GM12878 (cell line): ENCODE measurements around the gene NIPAL3. TPM values are rescaled to one million over a fixed set of nuclear protein-coding genes. Genes with fewer than 3 reads are reported as not detected.
A peak's percentile ranks its signal among the peaks of the same experiment; 100 is the strongest.

ENCODE experiments used
- ATAC-seq: fragments of 200-7000 bp; cut with Tn5 transposase; 3 replicates; pipeline ENCODE4 v1.9.1; 2020; ENCODE audit warnings: mild to moderate bottlenecking, moderate library complexity
- BruUV-seq: library from RNA; stranded (reverse); fragments of 400-500 nt; replicated peaks from 2 replicates; lab custom pipeline; 2021; lab: Mats Ljungman, UMichigan
- CTCF ChIA-PET: fragments of 300-600 bp; sonication (Branson Sonifier 250); formaldehyde crosslinking; extraction: SDS; loops from one replicate; lab custom pipeline; 2021; ENCODE audit warnings: inconsistent platforms; lab: Yijun Ruan, JAX
- POLR2A ChIA-PET: fragments of 350-600 bp; formaldehyde crosslinking; extraction: SDS; loops from one replicate; lab custom pipeline; 2021; ENCODE audit warnings: inconsistent platforms; lab: Charles Lee
- RAD21 ChIA-PET: fragments of 300-600 bp; sonication (Branson Sonifier 250); formaldehyde crosslinking; loops from one replicate; lab custom pipeline; 2023; ENCODE audit warnings: antibody characterized with exemption; ENCODE audit not compliant: unreplicated experiment; lab: Charles Lee
- SMC1A ChIA-PET: fragments of 300-600 bp; sonication (Branson Sonifier 250); formaldehyde crosslinking; loops from one replicate; lab custom pipeline; 2023; ENCODE audit not compliant: unreplicated experiment, uncharacterized antibody; lab: Charles Lee
- DNase-seq: peaks from one replicate; pipeline ENCODE4 v3.0.0-alpha.2; 2011; ENCODE audit warnings: low read depth, low spot score
- FAIRE-seq: peaks from 3 replicates; lab custom pipeline; 2011; peaks lifted over from hg19 to GRCh38; lab: Jason Lieb, UNC
- H2AFZ ChIP-seq: 2 replicates; pipeline ENCODE4 v1.6.0; 2011; ENCODE audit warnings: low read depth, low read length, control low read depth; ENCODE audit not compliant: control insufficient read depth
- H3K27ac ChIP-seq: 2 replicates; pipeline ENCODE4 v1.5.1; 2011; ENCODE audit warnings: control low read depth; ENCODE audit not compliant: control insufficient read depth, insufficient read depth
- H3K27me3 ChIP-seq, 2 experiments: replicated peaks in 1 of 2; 2 replicates each; pipeline versions ENCODE4 v1.6.0 to v1.6.1; 2011; ENCODE audit warnings: low read length in 1 of 2; ENCODE audit not compliant: control insufficient read depth in 2 of 2, insufficient read depth in 2 of 2
- H3K36me3 ChIP-seq, 2 experiments: 2 replicates each; pipeline ENCODE4 v1.5.1; 2011; ENCODE audit warnings: low read length in 1 of 2; ENCODE audit not compliant: control insufficient read depth in 2 of 2, insufficient read depth in 2 of 2
- H3K4me1 ChIP-seq: 2 replicates; pipeline ENCODE4 v1.6.1; 2011; ENCODE audit warnings: mild to moderate bottlenecking, low read length, moderate library complexity, mixed read lengths; ENCODE audit not compliant: control insufficient read depth, insufficient read depth
- H3K4me2 ChIP-seq: 2 replicates; pipeline ENCODE4 v1.6.0; 2011; ENCODE audit warnings: control low read depth; ENCODE audit not compliant: control insufficient read depth, insufficient read depth
- H3K4me3 ChIP-seq: fragments of 200-600 bp; sonication (generic); 2 replicates; pipeline ENCODE4 v1.5.1; 2016
- H3K79me2 ChIP-seq: 2 replicates; pipeline ENCODE4 v1.6.0; 2011; ENCODE audit warnings: low read length; ENCODE audit not compliant: control insufficient read depth, insufficient read depth
- H3K9ac ChIP-seq: 2 replicates; pipeline ENCODE4 v1.8.0; 2011; ENCODE audit warnings: low read length, control low read depth, mixed read lengths; ENCODE audit not compliant: control insufficient read depth, insufficient read depth
- H3K9me3 ChIP-seq: replicated peaks from 3 replicates; pipeline ENCODE4 v1.5.1; 2011; ENCODE audit warnings: mild to moderate bottlenecking, low read length; ENCODE audit not compliant: control insufficient read depth, insufficient read depth
- H4K20me1 ChIP-seq: 2 replicates; pipeline ENCODE4 v1.6.0; 2011; ENCODE audit not compliant: control insufficient read depth, insufficient read depth
- CREB1 ChIP-seq: IDR thresholded peaks from 2 replicates; pipeline ENCODE4 v1.6.1; 2012; ENCODE audit warnings: low read depth, mild to moderate bottlenecking, inconsistent platforms
- IRF4 ChIP-seq: IDR thresholded peaks from 2 replicates; pipeline ENCODE4 v1.6.1; 2011; ENCODE audit warnings: low read depth, low read length
- PAX5 ChIP-seq: IDR thresholded peaks from 2 replicates; pipeline ENCODE4 v1.6.1; 2011; ENCODE audit warnings: low read depth, low read length, borderline replicate concordance
- RUNX3 ChIP-seq: IDR thresholded peaks from 2 replicates; pipeline ENCODE4 v1.6.1; 2012; ENCODE audit warnings: low read length, inconsistent platforms
- SMAD5 ChIP-seq: IDR thresholded peaks from 2 replicates; pipeline ENCODE4 v1.6.1; 2016; ENCODE audit warnings: antibody characterized with exemption, low read depth
- WGBS: methylation state at CpG from one replicate; pipeline ENCODE4 v1.1.6; 2016; ENCODE audit warnings: low lambda C conversion rate; ENCODE audit not compliant: insufficient replicate concordance, insufficient coverage; ENCODE audit errors: missing lambda C conversion rate; 5-methylcytosine and 5-hydroxymethylcytosine counted together
- in situ Hi-C: fragments of 300-500 bp; cut with MboI; formaldehyde crosslinking; loops from 9 replicates; pipeline ENCODE4 v1.14.3; 2018; ENCODE audit warnings: mixed read lengths
- intact Hi-C: fragments of 100-400 bp; cut with micrococcal nuclease; formaldehyde crosslinking; loops from one replicate; pipeline ENCODE4 v1.14.2; 2022; ENCODE audit not compliant: unreplicated experiment
- polyA plus RNA-seq, 11 experiments: library from polyadenylated mRNA; depleted of rRNA in 4 of 11; unstranded in 6 of 11; stranded (reverse) in 5 of 11; fragments of >200 nt; fragmentation: Nextera tagmentation in 4 of 11; fragmentation: Illumina TruSeq in 1 of 11; extraction: Ambion mirVana in 4 of 11; extraction: Trizol in 1 of 11; gene quantifications; 1 replicate in 1 of 11; 2 replicates in 10 of 11; pipeline versions ENCODE4 v1.2.1 to v1.2.3, GENCODE V29; 2011 to 2016; ENCODE audit warnings: inconsistent platforms in 2 of 11, missing spikeins in 2 of 11, low read depth in 1 of 11
- total RNA-seq, 4 experiments: library from RNA; depleted of rRNA in 3 of 4; stranded (reverse); fragments of >200 nt in 3 of 4; fragmentation: Illumina TruSeq in 1 of 4; extraction: Trizol in 1 of 4; gene quantifications; 2 replicates each; pipeline versions ENCODE4 v1.2.1 to v1.2.3, GENCODE V29; 2013 to 2021
- TF ChIP-seq, protein P1 (sequence below): IDR thresholded peaks from 2 replicates; pipeline ENCODE4 v1.6.1; 2011; ENCODE audit warnings: mild to moderate bottlenecking, low read depth, low read length, moderate library complexity; ENCODE audit not compliant: insufficient replicate concordance
- TF ChIP-seq, protein P2 (sequence below): IDR thresholded peaks from 2 replicates; pipeline ENCODE4 v1.6.1; 2012; ENCODE audit warnings: low read depth, low read length, improper control_type of control experiment
- TF ChIP-seq, protein P3 (sequence below): fragments of 450-650 bp; IDR thresholded peaks from 2 replicates; pipeline ENCODE4 v1.6.1; 2016; ENCODE audit warnings: mild to moderate bottlenecking

NIPAL3 gene
- total and polyA plus RNA-seq, 10 of the 15 experiments (the other 5 are each of a cell fraction or from before 2014, with no cell fraction given), result 2.1 to 9.4 (median 4.2) TPM

DNA sequence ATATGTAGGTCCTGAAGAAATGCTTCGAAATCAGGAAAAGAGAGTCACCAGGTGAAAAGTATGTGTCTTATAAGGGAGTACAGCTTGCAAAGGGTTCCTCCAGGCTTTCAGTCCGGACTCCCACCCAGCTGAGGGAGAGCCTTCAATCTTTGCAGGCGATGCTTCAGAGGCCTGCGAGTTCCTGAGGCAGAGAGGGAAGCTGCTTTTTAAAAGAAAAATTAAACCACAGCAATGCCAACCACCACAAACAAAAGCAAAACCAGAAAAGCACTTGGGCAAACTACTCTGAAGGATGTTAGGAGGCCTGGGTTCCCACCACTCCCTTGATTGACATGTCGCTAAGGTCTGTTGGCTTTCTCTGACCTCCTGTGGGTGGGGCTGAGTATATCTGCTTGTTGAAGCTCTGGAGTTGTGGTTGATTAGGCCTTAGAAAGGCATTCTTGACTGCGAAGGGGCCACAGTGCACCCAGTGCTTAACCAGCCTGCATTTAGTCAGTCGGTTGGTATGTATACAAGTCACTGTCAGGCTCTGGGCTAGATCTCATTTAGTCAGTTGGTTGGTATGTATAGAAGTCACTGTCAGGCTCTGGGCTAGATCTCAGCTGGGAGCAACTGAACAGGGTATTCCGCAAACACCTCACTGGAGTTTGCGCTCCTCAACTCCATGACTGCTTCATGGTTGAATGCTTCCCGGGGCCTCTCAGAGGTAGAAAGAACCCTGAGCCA is 1.2 kb downstream of the NIPAL3 start:
- no peaks in the 10 kb centered on the region for H3K79me2 ChIP-seq
- H3K9ac ChIP-seq, result peak overlapping the region; percentile 54; the same call in 1 of the 2 replicates
- DNase-seq (peak; percentile 34), FAIRE-seq (no peak), ATAC-seq (peak; percentile 18)
- POLR2A ChIA-PET, result no interaction called here
- in situ Hi-C loops (no loop called here), intact Hi-C loops (loop anchor here (5.0 kb wide), 2 partner anchors 110 to 170 kb away; no protein-coding TSS in a partner anchor)
- H2AFZ ChIP-seq, result peak overlapping the region; percentile 87
- peak overlapping the region; percentile 94 for H3K4me2 ChIP-seq
- H3K27ac ChIP-seq, result no peak overlapping the region
- H3K9me3 ChIP-seq, result no peaks in the 10 kb centered on the region
- 45% methylated on average over 10 of the region's 10 CpGs for WGBS
- H3K4me1 ChIP-seq, result peaks cover 9% of the 10 kb centered on the region
- no peaks in the 10 kb centered on the region for H3K27me3 ChIP-seq
- H3K36me3 ChIP-seq, result peaks cover 0 to 5% of the 10 kb centered on the region in 2 experiments; a peak in 2 of 4 replicates
- TF ChIP-seq RUNX3, result peak; percentile 48
- TF ChIP-seq, protein P1, sequence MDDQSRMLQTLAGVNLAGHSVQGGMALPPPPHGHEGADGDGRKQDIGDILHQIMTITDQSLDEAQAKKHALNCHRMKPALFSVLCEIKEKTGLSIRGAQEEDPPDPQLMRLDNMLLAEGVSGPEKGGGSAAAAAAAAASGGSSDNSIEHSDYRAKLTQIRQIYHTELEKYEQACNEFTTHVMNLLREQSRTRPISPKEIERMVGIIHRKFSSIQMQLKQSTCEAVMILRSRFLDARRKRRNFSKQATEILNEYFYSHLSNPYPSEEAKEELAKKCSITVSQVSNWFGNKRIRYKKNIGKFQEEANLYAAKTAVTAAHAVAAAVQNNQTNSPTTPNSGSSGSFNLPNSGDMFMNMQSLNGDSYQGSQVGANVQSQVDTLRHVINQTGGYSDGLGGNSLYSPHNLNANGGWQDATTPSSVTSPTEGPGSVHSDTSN, result peak; percentile 87
- TF ChIP-seq, protein P2, sequence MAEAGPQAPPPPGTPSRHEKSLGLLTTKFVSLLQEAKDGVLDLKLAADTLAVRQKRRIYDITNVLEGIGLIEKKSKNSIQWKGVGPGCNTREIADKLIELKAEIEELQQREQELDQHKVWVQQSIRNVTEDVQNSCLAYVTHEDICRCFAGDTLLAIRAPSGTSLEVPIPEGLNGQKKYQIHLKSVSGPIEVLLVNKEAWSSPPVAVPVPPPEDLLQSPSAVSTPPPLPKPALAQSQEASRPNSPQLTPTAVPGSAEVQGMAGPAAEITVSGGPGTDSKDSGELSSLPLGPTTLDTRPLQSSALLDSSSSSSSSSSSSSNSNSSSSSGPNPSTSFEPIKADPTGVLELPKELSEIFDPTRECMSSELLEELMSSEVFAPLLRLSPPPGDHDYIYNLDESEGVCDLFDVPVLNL, result no peak
- no peak for TF ChIP-seq SMAD5
- TF ChIP-seq, protein P3, sequence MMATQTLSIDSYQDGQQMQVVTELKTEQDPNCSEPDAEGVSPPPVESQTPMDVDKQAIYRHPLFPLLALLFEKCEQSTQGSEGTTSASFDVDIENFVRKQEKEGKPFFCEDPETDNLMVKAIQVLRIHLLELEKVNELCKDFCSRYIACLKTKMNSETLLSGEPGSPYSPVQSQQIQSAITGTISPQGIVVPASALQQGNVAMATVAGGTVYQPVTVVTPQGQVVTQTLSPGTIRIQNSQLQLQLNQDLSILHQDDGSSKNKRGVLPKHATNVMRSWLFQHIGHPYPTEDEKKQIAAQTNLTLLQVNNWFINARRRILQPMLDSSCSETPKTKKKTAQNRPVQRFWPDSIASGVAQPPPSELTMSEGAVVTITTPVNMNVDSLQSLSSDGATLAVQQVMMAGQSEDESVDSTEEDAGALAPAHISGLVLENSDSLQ, result peak; percentile 95
- peak; percentile 61; the same call in 1 of the 2 replicates for TF ChIP-seq PAX5
- no peak for TF ChIP-seq IRF4
- no peak for TF ChIP-seq CREB1
- no peaks in the 10 kb centered on the region for H4K20me1 ChIP-seq
- H3K4me3 ChIP-seq, result peak overlapping the region; percentile 80
- SMC1A ChIA-PET, result interaction anchor here (0.9 to 9.8 kb wide), 8 partner anchors 13 to 353 kb away, joined by 3 to 63 read pairs (median 4); no protein-coding TSS in a partner anchor
- no TSS peak for BruUV-seq
- RAD21 ChIA-PET, result interaction anchor here (0.5 to 2.8 kb wide), 8 partner anchors 24 to 419 kb away, joined by 3 to 28 read pairs (median 6); no protein-coding TSS in a partner anchor
- CTCF ChIA-PET, result interaction anchor here (0.8 to 5.8 kb wide), 16 partner anchors 7 to 335 kb away, joined by 3 to 69 read pairs (median 8); no protein-coding TSS in a partner anchor
